DND-41 (cell line): ENCODE results near the gene TFR2.
"Not testable (repeated sequence)": the region's sequence is repeated elsewhere in the genome, so short reads cannot be mapped to it uniquely, and the experiment has no call there.

Experiments
- EZH2 ChIP-seq: IDR thresholded peaks from 3 replicates; pipeline ENCODE4 v1.6.1; 2012; ENCODE audit warnings: borderline replicate concordance, low read depth, mild to moderate bottlenecking, moderate library complexity, low read length, inconsistent platforms; ENCODE audit not compliant: severe bottlenecking
- TF ChIP-seq, protein P1 (sequence below): IDR thresholded peaks from 2 replicates; pipeline ENCODE4 v1.5.1; 2012; ENCODE audit warnings: borderline replicate concordance, low read length, moderate library complexity, mild to moderate bottlenecking; ENCODE audit not compliant: poor library complexity, severe bottlenecking; ENCODE audit errors: extremely low read depth

DNA sequence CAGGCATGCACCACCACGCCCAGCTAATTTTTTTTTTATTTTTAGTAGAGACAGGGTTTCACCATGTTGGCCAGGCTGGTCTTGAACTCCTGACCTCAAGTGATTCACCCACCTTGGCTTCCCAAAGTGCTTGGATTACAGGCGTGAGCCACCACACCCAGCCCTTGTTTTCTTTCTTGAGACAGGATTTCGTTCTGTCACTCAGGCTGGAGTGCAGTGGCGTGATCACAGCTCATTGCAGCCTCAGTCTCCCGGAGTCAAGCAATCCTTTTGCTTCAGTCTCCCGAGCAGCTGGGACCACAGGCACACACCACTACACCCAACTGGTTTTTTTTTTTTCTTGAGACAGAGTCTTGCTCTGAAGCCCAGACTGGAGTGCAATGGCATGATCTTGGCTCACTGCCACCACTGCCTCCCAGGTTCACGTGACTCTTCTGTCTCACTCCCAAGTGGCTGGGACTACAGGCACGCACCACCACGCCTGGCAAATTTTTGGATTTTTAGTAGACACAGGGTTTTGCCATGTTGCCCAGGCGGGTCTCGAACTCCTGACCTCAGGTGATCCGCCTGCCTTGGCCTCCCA, 20.9 kb upstream of the TFR2 start:
- TF ChIP-seq, protein P1, sequence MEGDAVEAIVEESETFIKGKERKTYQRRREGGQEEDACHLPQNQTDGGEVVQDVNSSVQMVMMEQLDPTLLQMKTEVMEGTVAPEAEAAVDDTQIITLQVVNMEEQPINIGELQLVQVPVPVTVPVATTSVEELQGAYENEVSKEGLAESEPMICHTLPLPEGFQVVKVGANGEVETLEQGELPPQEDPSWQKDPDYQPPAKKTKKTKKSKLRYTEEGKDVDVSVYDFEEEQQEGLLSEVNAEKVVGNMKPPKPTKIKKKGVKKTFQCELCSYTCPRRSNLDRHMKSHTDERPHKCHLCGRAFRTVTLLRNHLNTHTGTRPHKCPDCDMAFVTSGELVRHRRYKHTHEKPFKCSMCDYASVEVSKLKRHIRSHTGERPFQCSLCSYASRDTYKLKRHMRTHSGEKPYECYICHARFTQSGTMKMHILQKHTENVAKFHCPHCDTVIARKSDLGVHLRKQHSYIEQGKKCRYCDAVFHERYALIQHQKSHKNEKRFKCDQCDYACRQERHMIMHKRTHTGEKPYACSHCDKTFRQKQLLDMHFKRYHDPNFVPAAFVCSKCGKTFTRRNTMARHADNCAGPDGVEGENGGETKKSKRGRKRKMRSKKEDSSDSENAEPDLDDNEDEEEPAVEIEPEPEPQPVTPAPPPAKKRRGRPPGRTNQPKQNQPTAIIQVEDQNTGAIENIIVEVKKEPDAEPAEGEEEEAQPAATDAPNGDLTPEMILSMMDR = not testable (repeated sequence)
- not testable (repeated sequence) for TF ChIP-seq EZH2
